Fibroblast of lung (primary cell): ENCODE data around the gene TMEM123. TPM values are rescaled to one million over a fixed set of nuclear protein-coding genes. Genes with fewer than 3 reads are reported as not detected.
A peak's percentile ranks its signal among the peaks of the same experiment; 100 is the strongest.

Experiments used
- DNase-seq, 2 donors: peaks; one replicate each; pipeline versions ENCODE4 v3.0.0 to v3.0.0-alpha.2; 2010; ENCODE audit warnings: low read depth in 2 of 2
- H2AFZ ChIP-seq: 2 replicates; pipeline ENCODE4 v1.5.1; 2012; ENCODE audit warnings: low read length, control low read depth, inconsistent platforms
- H3K27ac ChIP-seq: 2 replicates; pipeline ENCODE4 v1.5.1; 2011; ENCODE audit warnings: low read length, control low read depth; ENCODE audit not compliant: insufficient read depth
- H3K27me3 ChIP-seq: 2 replicates; pipeline ENCODE4 v1.5.1; 2011; ENCODE audit warnings: mild to moderate bottlenecking, low read length; ENCODE audit not compliant: control insufficient read depth, insufficient read depth
- H3K36me3 ChIP-seq: 2 replicates; pipeline ENCODE4 v1.5.1; 2011; ENCODE audit warnings: low read length; ENCODE audit not compliant: control insufficient read depth, insufficient read depth
- H3K4me1 ChIP-seq: 2 replicates; pipeline ENCODE4 v1.5.1; 2011; ENCODE audit warnings: low read length; ENCODE audit not compliant: control insufficient read depth, insufficient read depth; ENCODE audit errors: extremely low read depth
- H3K4me2 ChIP-seq: 2 replicates; pipeline ENCODE4 v1.5.1; 2011; ENCODE audit warnings: low read length, control low read depth; ENCODE audit not compliant: insufficient read depth; ENCODE audit errors: extremely low read depth
- H3K4me3 ChIP-seq, 4 experiments: fragments of 200-600 bp in 1 of 4; sonication (generic) in 1 of 4; replicated peaks in 1 of 4; 2 replicates each; pipeline ENCODE4 v1.5.1; 2011 to 2016; ENCODE audit warnings: low read length in 4 of 4, low read depth in 3 of 4, mild to moderate bottlenecking in 3 of 4, control low read depth in 2 of 4, inconsistent platforms in 1 of 4, mixed read lengths in 1 of 4; ENCODE audit not compliant: insufficient read depth in 1 of 4; ENCODE audit errors: control extremely low read depth in 1 of 4
- H3K79me2 ChIP-seq: 2 replicates; pipeline ENCODE4 v1.5.1; 2012; ENCODE audit warnings: mild to moderate bottlenecking, low read length, inconsistent platforms; ENCODE audit not compliant: control insufficient read depth, insufficient read depth
- H3K9ac ChIP-seq: 2 replicates; pipeline ENCODE4 v1.5.1; 2011; ENCODE audit warnings: mild to moderate bottlenecking, low read length, control low read depth; ENCODE audit not compliant: insufficient read depth
- H3K9me3 ChIP-seq: 2 replicates; pipeline ENCODE4 v1.5.1; 2012; ENCODE audit warnings: low read depth, low read length; ENCODE audit not compliant: control insufficient read depth, insufficient read depth
- H4K20me1 ChIP-seq: 2 replicates; pipeline ENCODE4 v1.5.1; 2011; ENCODE audit warnings: low read length; ENCODE audit not compliant: control insufficient read depth, insufficient read depth; ENCODE audit errors: extremely low read depth
- EZH2 ChIP-seq: IDR thresholded peaks from 2 replicates; pipeline ENCODE4 v1.5.1; 2012; ENCODE audit warnings: low read length, control low read depth, mild to moderate bottlenecking; ENCODE audit errors: missing control alignments
- polyA plus RNA-seq, 2 donors: library from polyadenylated mRNA; depleted of rRNA in 1 of 2; stranded (reverse) in 1 of 2; unstranded in 1 of 2; fragments of >200 nt; gene quantifications; 2 replicates each; pipeline ENCODE4 v1.2.1, GENCODE V29; 2011 to 2012; ENCODE audit warnings: missing spikeins in 1 of 2
- total RNA-seq: library from RNA; depleted of rRNA; stranded (reverse); fragments of >200 nt; gene quantifications from 2 replicates; pipeline ENCODE4 v1.2.1, GENCODE V29; 2014
- TF ChIP-seq, protein P1 (sequence below), 2 donors: IDR thresholded peaks in 1 of 2; conservative IDR thresholded peaks in 1 of 2; 1 replicate in 1 of 2; 2 replicates in 1 of 2; pipeline ENCODE4 v1.5.1; 2011 to 2012; ENCODE audit warnings: low read length in 2 of 2, control low read depth in 1 of 2, inconsistent platforms in 1 of 2, low read depth in 1 of 2, mild to moderate bottlenecking in 1 of 2

The TMEM123 gene
- total and polyA plus RNA-seq, 2 donors (not counting 1 experiment from before 2014, with no cell fraction given) = 127 to 355 TPM

DNA sequence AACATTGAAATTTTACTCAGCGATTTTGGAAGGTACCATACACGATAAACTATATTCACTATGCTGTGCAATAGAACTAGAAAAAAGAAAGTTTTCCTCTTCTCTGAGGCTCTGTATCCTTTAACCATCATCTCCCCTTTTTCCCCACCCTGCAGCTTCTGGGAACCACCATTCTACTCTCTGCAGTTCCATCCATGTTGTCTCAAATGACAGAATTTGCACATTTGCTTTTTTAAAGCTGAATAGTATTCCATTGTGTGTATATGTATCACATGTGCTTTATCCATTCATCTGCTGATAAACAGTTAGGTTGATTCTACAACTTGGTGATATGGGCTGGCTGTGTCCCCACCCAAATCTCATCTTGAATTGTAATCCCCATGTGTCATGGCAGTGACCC is 21.2 kb downstream of the TMEM123 start:
- no peak overlapping the region for H3K9ac ChIP-seq
- H3K9me3 ChIP-seq = no peaks in the 10 kb centered on the region
- no peak for DNase-seq
- H3K36me3 ChIP-seq = no peaks in the 10 kb centered on the region
- H4K20me1 ChIP-seq = no peaks in the 10 kb centered on the region
- peaks cover 2% of the 10 kb centered on the region for H3K79me2 ChIP-seq
- no peak overlapping the region for H2AFZ ChIP-seq
- H3K4me2 ChIP-seq = no peak overlapping the region
- peaks cover 2% of the 10 kb centered on the region for H3K4me1 ChIP-seq
- no peak overlapping the region for H3K4me3 ChIP-seq
- TF ChIP-seq EZH2 = no peak
- TF ChIP-seq, protein P1, sequence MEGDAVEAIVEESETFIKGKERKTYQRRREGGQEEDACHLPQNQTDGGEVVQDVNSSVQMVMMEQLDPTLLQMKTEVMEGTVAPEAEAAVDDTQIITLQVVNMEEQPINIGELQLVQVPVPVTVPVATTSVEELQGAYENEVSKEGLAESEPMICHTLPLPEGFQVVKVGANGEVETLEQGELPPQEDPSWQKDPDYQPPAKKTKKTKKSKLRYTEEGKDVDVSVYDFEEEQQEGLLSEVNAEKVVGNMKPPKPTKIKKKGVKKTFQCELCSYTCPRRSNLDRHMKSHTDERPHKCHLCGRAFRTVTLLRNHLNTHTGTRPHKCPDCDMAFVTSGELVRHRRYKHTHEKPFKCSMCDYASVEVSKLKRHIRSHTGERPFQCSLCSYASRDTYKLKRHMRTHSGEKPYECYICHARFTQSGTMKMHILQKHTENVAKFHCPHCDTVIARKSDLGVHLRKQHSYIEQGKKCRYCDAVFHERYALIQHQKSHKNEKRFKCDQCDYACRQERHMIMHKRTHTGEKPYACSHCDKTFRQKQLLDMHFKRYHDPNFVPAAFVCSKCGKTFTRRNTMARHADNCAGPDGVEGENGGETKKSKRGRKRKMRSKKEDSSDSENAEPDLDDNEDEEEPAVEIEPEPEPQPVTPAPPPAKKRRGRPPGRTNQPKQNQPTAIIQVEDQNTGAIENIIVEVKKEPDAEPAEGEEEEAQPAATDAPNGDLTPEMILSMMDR (conservative IDR thresholded peaks at IDR 0.05 in 1 of 2, IDR thresholded peaks at IDR 0.05 in 1 of 2; ENCODE audit: low read depth in 1 of 2, low read length in 2 of 2) = no peak
- H3K27me3 ChIP-seq = no peaks in the 10 kb centered on the region
- no peak overlapping the region for H3K27ac ChIP-seq

GRCh38 chr11:102430158-102430836 is 22.3 kb downstream of the TMEM123 start:
- Histone ChIP-seq H3K27me3 (no peaks in the 10 kb centered on the region), H3K4me2 (no peak overlapping the region), H3K36me3 (no peaks in the 10 kb centered on the region), H3K79me2 (no peaks in the 10 kb centered on the region), H3K4me1 (peaks cover 2% of the 10 kb centered on the region), H3K4me3 (no peak overlapping the region), H4K20me1 (no peaks in the 10 kb centered on the region), H2AFZ (no peak overlapping the region), H3K9me3 (no peaks in the 10 kb centered on the region), H3K9ac (no peak overlapping the region), H3K27ac (no peak overlapping the region)
- TF ChIP-seq, protein P1 (conservative IDR thresholded peaks at IDR 0.05 in 1 of 2, IDR thresholded peaks at IDR 0.05 in 1 of 2; ENCODE audit: low read depth in 1 of 2, low read length in 2 of 2) = no peak
- TF ChIP-seq EZH2 = no peak
- peak; percentile 33 to 57 for DNase-seq

DNA sequence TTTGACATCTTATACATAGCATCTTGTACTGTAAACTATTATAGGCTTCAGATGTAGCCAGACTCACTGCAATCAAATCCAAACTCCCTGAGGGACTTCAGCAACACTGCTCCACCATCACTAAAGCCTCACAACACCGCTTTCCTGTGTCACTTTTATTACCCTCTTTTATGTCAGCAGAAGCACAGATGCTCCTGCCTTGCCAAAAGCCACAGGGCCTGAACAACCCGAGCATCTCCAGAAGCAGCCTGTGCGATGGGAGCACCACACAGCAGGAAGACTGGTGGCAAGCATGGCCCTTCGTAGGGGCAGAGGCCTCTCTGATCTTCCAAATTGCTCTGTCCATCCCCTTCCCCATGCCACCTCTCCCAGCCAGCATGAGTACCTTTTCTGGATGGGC is 22.9 kb downstream of the TMEM123 start:
- H3K9ac ChIP-seq = no peak overlapping the region
- H3K4me1 ChIP-seq = peaks cover 2% of the 10 kb centered on the region
- no peak for DNase-seq
- no peak overlapping the region for H3K4me3 ChIP-seq
- no peak overlapping the region for H3K27ac ChIP-seq
- no peaks in the 10 kb centered on the region for H4K20me1 ChIP-seq
- no peak overlapping the region for H2AFZ ChIP-seq
- H3K9me3 ChIP-seq = no peaks in the 10 kb centered on the region
- TF ChIP-seq, protein P1 (conservative IDR thresholded peaks at IDR 0.05 in 1 of 2, IDR thresholded peaks at IDR 0.05 in 1 of 2; ENCODE audit: low read depth in 1 of 2, low read length in 2 of 2) = no peak
- TF ChIP-seq EZH2 = no peak
- H3K4me2 ChIP-seq = no peak overlapping the region
- H3K79me2 ChIP-seq = no peaks in the 10 kb centered on the region
- H3K36me3 ChIP-seq = no peaks in the 10 kb centered on the region
- no peaks in the 10 kb centered on the region for H3K27me3 ChIP-seq
